Measurements from ENCODE around the gene DUSP2. TPM values are rescaled to one million over a fixed set of nuclear protein-coding genes. Genes with fewer than 3 reads are reported as not detected.
"Not testable (repeated sequence)": the region's sequence is repeated elsewhere in the genome, so short reads cannot be mapped to it uniquely, and the experiment has no call there.

The DUSP2 gene
- total RNA-seq, 4 donors from 2014 or later = 2.7 to 28.1 (median 5.6) TPM

DNA sequence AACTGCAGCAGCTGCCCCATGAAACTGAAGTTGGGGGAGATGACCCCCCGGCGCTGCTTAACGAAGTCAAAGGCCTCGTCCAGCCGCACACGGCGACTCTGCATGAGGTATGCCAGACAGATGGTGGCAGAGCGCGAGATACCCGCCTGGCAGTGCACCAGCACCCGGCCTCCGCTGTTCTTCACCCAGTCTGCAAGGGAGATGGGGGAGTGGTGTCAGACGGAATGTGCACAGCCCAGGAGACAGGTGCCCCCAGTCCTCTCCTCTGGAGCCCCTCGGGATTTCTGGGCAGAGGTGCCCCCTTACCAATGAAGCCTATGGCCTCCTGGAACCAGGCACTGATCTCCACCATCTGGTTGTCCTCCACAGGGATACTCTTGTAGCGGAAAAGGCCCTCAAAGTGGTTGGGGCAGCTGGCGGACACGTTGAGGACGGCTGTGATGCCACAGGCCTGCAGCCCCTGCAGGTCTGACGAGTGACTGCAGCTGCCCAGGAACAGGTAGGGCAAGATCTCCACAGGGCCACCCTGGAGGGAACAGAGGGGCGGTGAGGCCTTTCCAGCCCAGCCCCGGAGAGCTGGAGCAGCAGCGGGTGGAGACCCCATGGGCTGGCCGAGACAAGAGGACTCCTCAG is 1.3 kb downstream of the DUSP2 start:
- DNase-seq = peak; percentile 41 to 61 (median 49)
- TF ChIP-seq POLR2A (IDR thresholded peaks at IDR 0.05) (no peak), CTCF (IDR thresholded peaks at IDR 0.05) (peak in 3 of 6 experiments; percentile 3 to 38 (median 22))
- Histone ChIP-seq H3K4me1 (peaks cover 0 to 41% (median 32%) of the 10 kb centered on the region in 4 donors), H3K27me3 (no peaks in the 10 kb centered on the region), H3K9me3 (no peaks in the 10 kb centered on the region), H3K4me3 (peak overlapping the region; percentile 47 to 90 (median 72)), H3K36me3 (no peaks in the 10 kb centered on the region), H3K27ac (peak overlapping the region in 3 of 4 donors; percentile 78 to 97 (median 84))

DNA sequence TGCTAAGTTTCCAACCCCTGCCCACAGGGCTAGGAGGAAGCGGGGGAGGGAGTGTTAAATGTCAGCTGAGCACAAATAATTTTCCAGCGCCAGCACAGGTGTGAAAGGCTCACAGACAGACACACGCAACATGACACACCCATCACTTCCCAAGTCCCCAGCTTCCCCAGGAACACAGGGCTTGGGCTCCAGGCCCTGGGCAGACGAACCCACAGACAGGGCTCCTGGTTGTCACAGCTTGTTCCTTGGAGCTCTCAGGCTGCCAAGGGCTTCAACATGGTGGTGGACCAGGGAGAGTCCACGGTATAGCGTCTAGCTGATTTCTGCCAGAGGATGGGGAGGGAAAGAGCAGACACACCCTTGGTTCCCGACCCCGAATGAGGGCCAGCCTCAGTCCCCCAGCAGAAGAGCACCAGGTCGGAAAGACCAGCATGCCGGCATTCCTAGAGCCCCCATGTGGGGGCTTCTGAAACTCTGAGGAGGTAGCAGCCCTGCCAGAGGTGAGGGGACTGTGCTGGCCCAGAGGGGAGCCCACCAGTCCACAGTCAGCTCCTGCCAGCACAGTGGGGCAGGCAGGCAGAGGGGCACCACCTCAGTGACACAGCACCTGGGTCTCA is 1.9 kb downstream of the DUSP2 start:
- TF ChIP-seq CTCF (IDR thresholded peaks at IDR 0.05) (no peak), POLR2A (IDR thresholded peaks at IDR 0.05) (no peak)
- H3K9me3 ChIP-seq = no peaks in the 10 kb centered on the region
- peak in 1 of 3 donors; percentile 44 for DNase-seq
- H3K27me3 ChIP-seq = no peaks in the 10 kb centered on the region
- H3K36me3 ChIP-seq = no peaks in the 10 kb centered on the region
- peak overlapping the region; percentile 47 to 90 (median 72) for H3K4me3 ChIP-seq
- H3K27ac ChIP-seq = peak overlapping the region in 3 of 4 donors; percentile 2 to 97 (median 84)
- H3K4me1 ChIP-seq = peaks cover 0 to 37% (median 30%) of the 10 kb centered on the region in 4 donors

DNA sequence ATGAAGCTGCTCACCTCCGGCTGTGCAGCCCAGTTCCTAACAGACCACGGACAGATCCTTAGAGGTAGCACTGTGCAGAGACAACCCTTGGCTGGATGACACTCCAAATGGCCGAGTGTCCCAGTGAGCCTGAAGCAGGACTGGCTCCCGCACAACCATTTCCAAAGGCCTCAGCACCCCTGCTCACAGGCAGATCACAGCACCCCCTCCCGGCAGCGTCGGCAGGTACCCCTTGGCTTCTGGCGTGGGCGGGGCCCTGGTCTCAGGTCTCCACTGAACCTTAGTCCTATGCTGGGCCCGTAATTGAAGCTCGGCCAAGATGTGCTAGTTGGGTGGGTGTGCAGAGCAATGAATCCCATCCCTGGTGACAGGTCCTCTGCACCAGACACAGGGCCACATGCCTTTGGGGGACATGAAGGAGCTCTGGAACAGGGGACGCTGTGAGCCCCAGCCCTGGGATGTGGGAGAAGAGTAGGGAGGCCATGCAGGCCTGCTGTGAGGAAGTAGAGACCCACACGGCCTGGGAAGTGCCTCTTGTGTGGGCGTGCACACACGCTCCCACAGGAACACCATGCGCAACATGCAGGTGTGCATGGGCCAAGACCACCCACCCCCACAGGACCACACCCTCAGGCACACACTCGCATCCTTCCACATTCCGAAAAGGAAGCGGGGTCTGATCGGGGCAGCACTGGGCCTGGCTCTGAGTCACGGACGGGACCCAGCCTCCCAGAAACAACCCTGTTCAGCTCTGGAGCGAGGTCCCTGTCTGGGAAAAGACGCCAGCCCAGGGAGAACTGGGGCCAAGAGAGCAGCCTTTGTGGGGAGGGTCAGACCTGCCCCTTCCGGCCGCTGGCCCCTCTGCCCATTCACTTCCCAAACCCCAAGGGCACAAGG is 2.8 kb downstream of the DUSP2 start:
- Histone ChIP-seq H3K4me1 (peaks cover 0 to 30% (median 22%) of the 10 kb centered on the region in 4 donors), H3K9me3 (no peaks in the 10 kb centered on the region), H3K4me3 (peak overlapping the region in 2 of 4 donors; percentile 73 to 90), H3K27me3 (no peaks in the 10 kb centered on the region), H3K27ac (peak overlapping the region in 1 of 4 donors; percentile 97), H3K36me3 (no peaks in the 10 kb centered on the region)
- TF ChIP-seq POLR2A (IDR thresholded peaks at IDR 0.05) (no peak), CTCF (IDR thresholded peaks at IDR 0.05) (peak in 2 of 6 experiments; percentile 22 to 35)
- peak; percentile 50 to 73 (median 73) for DNase-seq

DNA sequence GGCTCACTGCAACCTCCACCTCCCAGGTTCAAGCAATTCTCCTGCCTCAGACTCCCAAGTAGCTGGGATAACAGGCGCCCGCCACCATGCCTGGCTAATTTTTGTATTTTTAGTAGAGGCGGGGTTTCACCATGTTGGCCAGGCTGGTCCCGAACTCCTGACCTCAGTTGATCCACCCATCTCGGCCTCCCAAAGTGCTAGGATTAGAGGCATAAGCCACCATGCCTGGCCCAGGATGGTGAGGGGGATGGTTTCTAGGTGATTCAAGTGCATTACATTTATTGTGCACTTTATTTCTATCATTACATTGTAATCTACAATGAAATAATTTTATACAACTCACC is 3.6 kb downstream of the DUSP2 start:
- DNase-seq, H3K27me3 ChIP-seq, H3K9me3 ChIP-seq, H3K4me3 ChIP-seq, H3K36me3 ChIP-seq: not testable (repeated sequence)
- H3K27ac ChIP-seq = peak overlapping the region in 1 of 4 donors; percentile 97
- peaks cover 0 to 21% (median 14%) of the 10 kb centered on the region in 4 donors for H3K4me1 ChIP-seq

DNA sequence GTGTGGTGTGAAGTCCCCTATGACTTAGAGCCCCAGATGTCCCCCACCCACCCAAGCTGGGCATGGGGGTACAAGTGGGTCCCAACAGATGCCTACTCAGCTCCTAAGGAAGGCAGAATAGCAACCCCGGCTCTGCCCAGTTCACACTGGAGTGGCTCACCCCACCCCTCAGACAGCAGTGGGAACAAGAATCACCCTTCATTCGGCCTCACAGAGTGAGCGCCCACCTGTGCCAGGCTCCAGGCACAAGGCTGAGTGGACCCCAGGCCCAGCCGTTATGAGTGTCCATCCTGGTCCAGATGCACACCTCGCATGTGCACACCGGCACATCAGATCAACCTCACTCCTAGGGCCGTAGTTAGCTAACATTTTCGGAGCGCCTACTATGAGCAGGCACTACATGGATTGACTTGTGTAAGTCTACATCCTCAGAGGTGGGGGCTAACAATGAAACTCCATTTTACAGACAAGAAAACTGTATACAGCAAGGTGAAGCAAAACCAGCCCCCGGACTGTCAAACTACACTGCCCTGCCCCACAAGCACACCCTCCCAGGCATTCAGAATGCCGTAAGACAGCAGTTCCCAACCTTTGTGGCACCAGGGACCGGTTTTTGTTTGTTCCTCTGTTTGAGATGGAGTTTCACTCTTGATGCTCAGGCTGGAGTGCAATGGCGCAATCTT is 4.2 kb downstream of the DUSP2 start:
- no peak for TF ChIP-seq CTCF (IDR thresholded peaks at IDR 0.05)
- no peak for TF ChIP-seq POLR2A (IDR thresholded peaks at IDR 0.05)
- H3K27ac ChIP-seq = no peak overlapping the region
- H3K4me3 ChIP-seq = no peak overlapping the region
- H3K36me3 ChIP-seq = no peaks in the 10 kb centered on the region
- no peaks in the 10 kb centered on the region for H3K27me3 ChIP-seq
- H3K9me3 ChIP-seq = no peaks in the 10 kb centered on the region
- peaks cover 0 to 20% (median 8%) of the 10 kb centered on the region in 4 donors for H3K4me1 ChIP-seq
- no peak for DNase-seq

Data from Peyer's patch (tissue), 4 donors.